ENCODE results near the gene UBAC2. TPM values are rescaled to one million over a fixed set of nuclear protein-coding genes. Genes with fewer than 3 reads are reported as not detected.
"Not testable (repeated sequence)": the region's sequence is repeated elsewhere in the genome, so short reads cannot be mapped to it uniquely, and the experiment has no call there.

UBAC2 gene
- total and polyA plus RNA-seq, 2 donors (not counting 3 experiments of a cell fraction or from before 2014, with no cell fraction given), result 45.7 to 54.4 TPM

GRCh38 chr13:99410646-99411475, 210.2 kb downstream of the UBAC2 start:
- H3K9me3 ChIP-seq (replicated peaks; ENCODE audit: control insufficient read depth, insufficient read depth, low read length); H3K4me2 ChIP-seq (ENCODE audit: insufficient read depth, low read length); H3K27me3 ChIP-seq (ENCODE audit: control insufficient read depth in 2 of 2, insufficient read depth in 2 of 2, low read length in 2 of 2); H2AFZ ChIP-seq (ENCODE audit: low read depth, low read length); H3K4me1 ChIP-seq (ENCODE audit: control insufficient read depth, extremely low read depth, insufficient read depth, low read length); POLR2A ChIA-PET; FAIRE-seq; H3K4me3 ChIP-seq (replicated peaks in 1 of 3; ENCODE audit: insufficient read depth in 1 of 3, low read depth in 1 of 3, low read length in 3 of 3); H3K79me2 ChIP-seq (ENCODE audit: control insufficient read depth, insufficient read depth, low read length); dilution Hi-C loops (cut with MboI; ENCODE audit: extremely low pct_ligation_motif_present, low sequenced_read_pairs); H3K27ac ChIP-seq (ENCODE audit: insufficient read depth, low read depth, low read length); CTCF ChIA-PET; DNase-seq (ENCODE audit: low read depth, low spot score); H3K9me1 ChIP-seq (replicated peaks; ENCODE audit: control insufficient read depth, extremely low read depth, insufficient read depth, low read length); H3K9ac ChIP-seq (replicated peaks; ENCODE audit: extremely low read depth, insufficient read depth, low read length); BruUV-seq (replicated peaks); intact Hi-C loops (cut with micrococcal nuclease); H3K36me3 ChIP-seq (ENCODE audit: control insufficient read depth in 2 of 2, extremely low read depth in 1 of 2, insufficient read depth in 2 of 2, low read length in 2 of 2); H4K20me1 ChIP-seq (replicated peaks; ENCODE audit: control insufficient read depth, extremely low read depth, insufficient read depth, low read length): not testable (repeated sequence)

GRCh38 chr13:99412856-99413255, 212.2 kb downstream of the UBAC2 start:
- Histone ChIP-seq H3K79me2 (ENCODE audit: control insufficient read depth, insufficient read depth, low read length) (no peaks in the 10 kb centered on the region), H3K4me3 (replicated peaks in 1 of 3; ENCODE audit: insufficient read depth in 1 of 3, low read depth in 1 of 3, low read length in 3 of 3) (no peak overlapping the region), H3K4me1 (ENCODE audit: control insufficient read depth, extremely low read depth, insufficient read depth, low read length) (no peaks in the 10 kb centered on the region), H3K4me2 (ENCODE audit: insufficient read depth, low read length) (no peak overlapping the region), H3K9me3 (replicated peaks; ENCODE audit: control insufficient read depth, insufficient read depth, low read length) (no peaks in the 10 kb centered on the region), H3K9me1 (replicated peaks; ENCODE audit: control insufficient read depth, extremely low read depth, insufficient read depth, low read length) (no peaks in the 10 kb centered on the region), H3K9ac (replicated peaks; ENCODE audit: extremely low read depth, insufficient read depth, low read length) (no peak overlapping the region), H3K36me3 (ENCODE audit: control insufficient read depth in 2 of 2, extremely low read depth in 1 of 2, insufficient read depth in 2 of 2, low read length in 2 of 2) (no peaks in the 10 kb centered on the region), H2AFZ (ENCODE audit: low read depth, low read length) (no peak overlapping the region), H3K27ac (ENCODE audit: insufficient read depth, low read depth, low read length) (no peak overlapping the region), H4K20me1 (replicated peaks; ENCODE audit: control insufficient read depth, extremely low read depth, insufficient read depth, low read length) (no peaks in the 10 kb centered on the region), H3K27me3 (ENCODE audit: control insufficient read depth in 2 of 2, insufficient read depth in 2 of 2, low read length in 2 of 2) (peaks cover 3 to 15% of the 10 kb centered on the region in 2 experiments)
- DNase-seq (ENCODE audit: low read depth, low spot score) (no peak), FAIRE-seq (no peak)
- no TSS peak for BruUV-seq (replicated peaks)
- dilution Hi-C loops (cut with MboI; ENCODE audit: extremely low pct_ligation_motif_present, low sequenced_read_pairs) (no loop called here), intact Hi-C loops (cut with micrococcal nuclease) (no loop called here)
- TF ChIP-seq EZH2 (IDR thresholded peaks at IDR 0.05; ENCODE audit: borderline replicate concordance, low read depth, low read length, severe bottlenecking), result no peak
- TF ChIP-seq MYC (IDR thresholded peaks at IDR 0.05; ENCODE audit: low read depth, low read length), result no peak
- no peak for TF ChIP-seq POLR2A (IDR thresholded peaks at IDR 0.05; ENCODE audit: low read depth, low read length)
- TF ChIP-seq POLR2AphosphoS5 (IDR thresholded peaks at IDR 0.05; ENCODE audit: insufficient read depth, low read depth, low read length), result no peak
- no peak for TF ChIP-seq CTCF (IDR thresholded peaks at IDR 0.05; ENCODE audit: extremely low read depth in 1 of 2, insufficient read depth in 1 of 2, low read depth in 1 of 2, low read length in 2 of 2)
- no peak for TF ChIP-seq JUN (IDR thresholded peaks at IDR 0.05; ENCODE audit: borderline replicate concordance, insufficient read depth, insufficient read length, low read depth)
- no peak for TF ChIP-seq FOS (IDR thresholded peaks at IDR 0.05; ENCODE audit: borderline replicate concordance, insufficient read depth, low read length)
- TF ChIP-seq MAX (IDR thresholded peaks at IDR 0.05; ENCODE audit: insufficient read depth, insufficient read length), result no peak
- TF ChIP-seq GATA2 (IDR thresholded peaks at IDR 0.05; ENCODE audit: insufficient read depth, insufficient read length, low read depth, low read length), result no peak
- POLR2A ChIA-PET, result no interaction called here
- CTCF ChIA-PET, result interaction anchor here (1.0 kb wide), 1 partner anchor 147 kb away, joined by 3 read pairs; no protein-coding TSS in a partner anchor
